Activated T-cell treated with anti-CD3 and anti-CD28 coated beads, Interleukin-2, amount 50 U/mL, for 1 hour (primary cell): Measurements from ENCODE around the gene DIP2A.
A peak's percentile ranks its signal among the peaks of the same experiment; 100 is the strongest.
"Not testable (repeated sequence)": the region's sequence is repeated elsewhere in the genome, so short reads cannot be mapped to it uniquely, and the experiment has no call there.

Experiments used
- DNase-seq: peaks from one replicate; pipeline ENCODE4 v3.0.0-alpha.2; 2020

The DIP2A gene

DNA sequence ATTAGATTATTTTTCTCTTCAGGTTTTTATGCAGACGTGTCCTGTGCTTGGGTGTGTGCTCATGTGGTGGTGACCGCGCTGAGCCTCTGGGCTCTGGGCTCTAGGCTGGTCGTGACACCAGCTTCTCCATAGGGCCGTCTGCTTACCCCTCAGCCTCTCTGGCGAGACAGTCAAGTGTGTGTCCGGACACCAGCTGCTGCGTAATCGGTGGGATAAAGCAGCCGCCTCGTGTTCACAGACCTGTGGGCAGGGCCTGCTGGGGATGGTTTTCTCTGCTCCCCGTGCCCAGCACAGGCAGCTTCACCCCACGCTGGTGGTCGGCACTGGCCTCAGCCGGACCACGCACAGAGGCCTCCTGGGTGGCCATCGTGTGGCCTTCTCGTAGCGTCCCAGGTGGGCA, 33.6 kb upstream of the DIP2A start:
- DNase-seq = peak; percentile 30

DNA sequence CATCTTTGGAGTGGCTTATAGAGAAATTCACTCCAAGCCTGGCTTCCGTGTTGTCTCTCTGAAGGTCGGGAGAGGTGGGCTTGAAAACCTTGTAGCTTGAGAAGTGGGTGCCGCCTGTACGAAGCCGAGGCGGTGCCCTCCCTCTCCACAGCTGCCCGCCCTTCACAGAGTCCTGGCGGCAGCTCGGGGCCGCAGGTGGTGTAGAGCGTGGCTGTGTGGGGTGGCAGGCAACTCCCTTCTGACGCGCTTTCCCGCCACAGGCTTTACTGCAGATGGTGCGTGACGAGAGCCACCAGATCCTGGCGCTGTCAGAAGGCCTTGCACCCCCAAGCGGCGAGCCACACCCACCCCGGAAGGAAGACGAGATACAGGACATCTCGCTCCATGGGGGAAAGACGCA, 33.1 kb upstream of the DIP2A start:
- DNase-seq = peak; percentile 59

DNA sequence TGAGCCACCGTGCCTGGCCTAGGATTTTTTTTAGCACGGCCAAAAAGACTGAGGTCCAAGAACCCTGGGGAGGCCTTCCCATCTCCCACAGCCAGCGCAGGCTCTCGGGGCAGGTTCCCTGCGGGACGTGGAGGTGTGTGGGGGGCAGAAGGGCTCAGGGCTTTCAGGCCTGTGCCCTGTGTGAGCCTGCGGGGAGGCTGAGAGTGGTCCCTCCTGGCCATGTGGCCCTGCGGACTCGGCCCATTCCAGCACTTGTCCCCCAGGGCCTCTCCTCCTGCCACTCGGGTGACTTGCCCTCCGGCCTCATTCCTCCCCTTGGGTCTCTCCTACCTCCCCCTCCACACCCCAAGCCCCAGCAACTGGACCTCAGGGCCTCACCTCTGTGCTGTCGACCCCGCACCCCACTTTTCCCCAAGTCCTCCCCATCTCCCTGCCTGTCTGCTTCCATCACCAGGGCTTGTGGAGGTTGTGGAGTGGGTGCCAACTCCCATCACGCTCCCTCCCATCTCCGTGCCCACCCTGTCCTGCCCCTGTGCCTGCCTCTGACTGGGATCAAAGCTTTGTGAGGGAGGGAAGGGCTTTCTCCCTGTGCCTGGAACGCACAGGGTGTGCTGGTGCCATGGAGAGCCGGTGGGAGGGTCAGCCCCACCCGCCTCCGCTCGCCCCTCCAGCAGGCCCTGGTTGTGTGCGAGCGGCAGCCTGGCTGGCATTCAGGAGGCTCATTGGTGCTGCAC, 32.2 kb upstream of the DIP2A start:
- DNase-seq = no peak

DNA sequence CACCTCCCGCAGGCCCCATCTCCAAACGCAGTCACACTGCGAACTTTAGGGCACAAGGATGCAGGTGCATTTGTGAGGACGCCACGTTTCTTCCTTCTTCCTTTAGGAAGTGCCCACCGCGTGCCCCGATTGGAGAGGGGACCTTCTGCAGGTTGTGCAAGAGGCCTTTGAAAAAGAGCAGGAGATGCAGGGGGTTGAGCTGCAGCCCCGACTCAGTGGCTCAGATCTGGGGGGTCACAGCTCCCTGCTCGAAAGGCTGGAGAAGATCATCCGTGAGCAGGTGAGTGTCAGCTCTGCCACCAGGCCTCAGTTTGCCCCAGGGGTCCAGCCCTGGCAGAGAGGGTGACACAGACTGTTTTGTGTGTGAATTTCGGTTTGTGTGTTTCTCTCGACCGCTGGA, 31.2 kb upstream of the DIP2A start:
- no peak for DNase-seq

DNA sequence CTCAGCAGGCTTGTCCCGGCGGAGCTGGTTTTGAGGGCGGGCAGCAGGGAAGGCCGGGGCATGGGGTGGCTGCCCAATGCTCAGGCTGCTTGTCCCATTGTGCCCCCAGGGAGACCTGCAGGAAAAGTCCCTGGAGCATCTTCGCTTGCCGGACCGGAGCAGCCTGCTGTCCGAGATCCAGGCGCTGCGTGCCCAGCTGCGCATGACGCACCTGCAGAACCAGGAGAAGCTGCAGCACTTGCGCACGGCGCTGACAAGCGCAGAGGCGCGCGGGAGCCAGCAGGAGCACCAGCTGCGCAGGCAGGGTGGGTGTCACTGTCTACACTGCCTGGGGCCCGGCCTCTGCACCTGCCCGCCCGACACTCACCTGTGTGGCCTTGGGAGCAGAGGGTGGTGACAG, 30.4 kb upstream of the DIP2A start:
- no peak for DNase-seq

DNA sequence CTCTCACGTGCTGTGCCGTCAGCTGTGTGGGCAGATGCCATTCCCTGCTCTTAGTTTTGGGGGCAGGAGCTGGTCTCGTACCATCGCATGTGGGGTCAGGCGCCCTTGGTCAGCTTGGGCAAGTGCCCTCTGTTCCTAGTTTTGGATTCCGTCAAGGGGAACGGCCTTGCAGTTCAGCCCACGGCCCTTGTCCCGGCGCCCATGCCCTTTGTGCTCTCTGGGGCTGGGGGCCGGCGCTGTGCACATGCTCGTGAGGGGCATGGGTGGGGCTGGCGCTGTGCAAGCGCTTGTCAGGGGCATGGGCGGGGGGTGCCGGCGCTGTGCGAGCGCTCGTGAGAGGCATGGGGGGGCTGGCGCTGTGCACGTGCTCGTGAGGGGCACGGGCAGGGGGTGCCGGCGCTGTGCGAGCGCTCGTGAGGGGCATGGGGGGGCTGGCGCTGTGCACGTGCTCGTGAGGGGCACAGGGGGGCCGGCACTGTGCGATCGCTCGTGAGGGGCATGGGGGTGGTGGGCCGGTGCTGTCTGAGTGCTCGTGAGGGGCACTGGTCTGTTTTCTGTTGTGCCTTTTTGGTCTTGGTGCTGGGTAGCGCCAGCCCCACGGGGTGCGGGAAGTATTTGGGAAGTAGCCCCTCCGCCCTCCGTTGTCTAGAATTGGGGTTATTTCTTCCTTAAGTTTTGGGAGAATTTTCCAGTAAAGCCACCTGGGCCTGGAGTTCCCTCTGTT, 29.5 kb upstream of the DIP2A start:
- no peak for DNase-seq

DNA sequence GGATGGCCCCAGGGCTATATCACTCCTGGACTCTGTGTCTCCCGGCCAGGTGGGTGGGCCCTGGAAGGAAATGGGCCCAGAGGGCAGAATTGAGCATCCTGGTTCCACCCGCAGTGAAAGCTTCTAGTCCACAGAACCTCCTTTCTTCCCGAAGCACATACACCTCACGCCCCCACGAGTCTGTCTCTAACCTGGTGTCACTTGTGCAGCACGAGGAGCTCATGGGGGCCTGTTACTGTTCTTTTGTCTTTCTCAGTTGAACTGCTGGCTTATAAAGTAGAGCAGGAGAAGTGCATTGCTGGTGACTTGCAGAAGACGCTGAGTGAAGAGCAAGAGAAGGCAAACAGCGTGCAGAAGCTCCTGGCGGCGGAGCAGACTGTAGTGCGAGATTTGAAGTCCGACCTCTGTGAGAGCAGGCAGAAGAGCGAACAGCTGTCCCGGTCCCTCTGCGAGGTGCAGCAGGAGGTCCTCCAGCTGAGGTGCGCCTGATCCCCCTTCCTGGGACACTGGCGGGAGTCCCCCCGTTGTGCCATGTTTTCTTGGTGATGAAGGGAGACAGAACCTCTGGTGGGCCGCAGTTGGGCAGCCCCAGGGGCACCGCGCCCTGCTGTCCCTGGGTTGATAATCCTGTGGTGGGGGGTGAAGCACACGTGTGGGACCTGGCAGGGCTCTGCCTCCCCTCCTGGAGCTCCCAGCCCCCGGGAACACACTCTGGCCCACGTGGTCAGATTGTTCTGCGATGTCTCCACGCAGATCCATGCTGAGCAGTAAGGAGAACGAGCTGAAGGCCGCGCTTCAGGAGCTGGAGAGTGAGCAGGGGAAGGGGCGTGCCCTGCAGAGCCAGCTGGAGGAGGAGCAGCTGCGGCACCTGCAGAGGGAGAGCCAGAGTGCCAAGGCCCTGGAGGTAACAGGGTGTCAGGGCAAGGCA, 28.7 kb upstream of the DIP2A start:
- no peak for DNase-seq

DNA sequence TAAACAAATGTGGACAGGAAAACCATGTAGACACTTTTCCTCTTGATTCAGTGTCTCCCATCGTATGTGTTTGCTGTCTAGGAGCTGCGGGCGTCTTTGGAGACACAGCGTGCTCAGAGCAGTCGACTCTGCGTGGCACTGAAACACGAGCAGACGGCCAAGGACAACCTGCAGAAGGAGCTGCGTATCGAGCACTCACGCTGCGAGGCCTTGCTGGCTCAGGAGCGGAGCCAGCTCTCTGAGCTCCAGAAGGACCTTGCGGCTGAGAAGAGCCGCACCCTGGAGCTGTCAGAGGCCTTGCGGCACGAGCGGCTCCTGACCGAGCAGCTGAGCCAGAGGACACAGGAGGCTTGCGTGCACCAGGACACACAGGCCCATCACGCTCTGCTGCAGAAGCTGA, 27.2 kb upstream of the DIP2A start:
- no peak for DNase-seq

DNA sequence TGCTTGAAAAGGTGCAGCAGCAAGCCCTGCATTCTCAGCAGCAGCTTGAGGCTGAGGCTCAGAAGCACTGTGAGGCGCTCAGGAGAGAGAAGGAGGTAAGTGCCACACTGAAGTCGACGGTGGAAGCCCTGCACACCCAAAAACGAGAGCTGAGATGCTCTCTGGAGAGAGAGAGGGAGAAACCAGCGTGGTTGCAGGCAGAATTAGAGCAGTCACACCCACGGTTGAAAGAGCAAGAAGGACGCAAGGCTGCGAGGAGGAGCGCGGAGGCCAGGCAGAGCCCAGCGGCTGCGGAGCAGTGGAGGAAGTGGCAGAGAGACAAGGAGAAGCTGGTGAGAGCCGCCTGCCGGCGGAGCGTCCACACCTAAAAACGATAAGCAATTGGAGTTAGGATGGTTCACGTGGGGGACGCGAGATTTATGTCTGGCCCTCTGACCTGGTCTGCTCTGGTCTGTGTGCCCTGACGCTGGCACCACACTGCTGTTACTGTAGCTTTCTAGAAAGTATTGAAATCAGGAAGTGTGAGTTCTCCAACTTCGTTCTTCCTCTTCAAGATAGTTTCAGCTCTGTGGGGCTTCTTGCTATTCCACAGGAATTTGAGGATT, 26.7 kb upstream of the DIP2A start:
- no peak for DNase-seq

DNA sequence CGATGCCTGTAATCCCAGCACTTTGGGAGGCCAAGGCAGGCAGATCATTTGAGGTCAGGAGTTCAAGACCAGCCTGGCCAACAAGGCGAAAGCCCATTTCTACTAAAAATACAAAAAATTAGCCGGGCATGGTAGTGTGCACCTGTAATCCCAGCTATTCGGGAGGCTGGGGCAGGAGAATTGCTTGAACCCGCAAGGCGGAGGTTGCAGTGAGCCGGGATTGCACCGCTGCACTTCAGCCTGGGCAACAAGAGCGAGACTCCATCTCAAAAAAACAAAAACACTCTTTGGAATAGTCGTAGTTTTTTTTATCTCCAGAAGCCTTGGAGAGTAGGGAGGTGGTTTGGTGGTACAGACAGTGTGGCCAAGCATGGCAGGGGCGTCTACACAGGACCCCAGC, 25.6 kb upstream of the DIP2A start:
- DNase-seq = not testable (repeated sequence)

DNA sequence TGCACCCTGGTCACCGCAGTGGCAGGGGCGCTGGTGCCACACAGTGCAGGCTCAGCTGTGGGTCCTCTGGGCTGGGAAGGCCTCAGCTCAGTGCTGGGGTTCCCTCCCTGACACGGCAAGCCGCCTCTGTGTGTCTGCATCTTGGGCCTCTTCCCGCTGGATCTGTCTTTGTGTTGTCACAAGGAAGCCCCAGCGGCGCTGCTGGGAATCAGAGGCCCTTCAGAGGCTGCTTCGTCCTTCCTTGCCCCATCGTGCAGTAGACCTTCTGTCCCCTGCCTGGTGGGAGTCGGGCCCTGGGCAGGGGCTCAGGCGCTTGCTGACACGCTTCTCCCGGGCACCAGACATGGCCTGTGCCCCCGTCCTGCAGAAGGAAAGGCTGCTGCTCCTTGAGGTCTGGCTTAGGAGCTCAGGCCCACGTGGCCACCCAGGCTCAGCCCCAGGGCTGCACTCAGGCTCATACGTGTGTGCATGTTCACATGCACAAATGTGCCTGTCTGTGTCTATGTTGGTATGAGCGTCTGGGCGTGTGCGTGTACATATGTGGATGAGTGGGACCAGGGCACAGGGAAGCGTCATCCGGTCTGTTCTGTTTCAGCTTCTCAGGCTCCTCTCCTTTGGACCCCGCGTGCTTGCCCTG, 24.3 kb upstream of the DIP2A start:
- DNase-seq = no peak

DNA sequence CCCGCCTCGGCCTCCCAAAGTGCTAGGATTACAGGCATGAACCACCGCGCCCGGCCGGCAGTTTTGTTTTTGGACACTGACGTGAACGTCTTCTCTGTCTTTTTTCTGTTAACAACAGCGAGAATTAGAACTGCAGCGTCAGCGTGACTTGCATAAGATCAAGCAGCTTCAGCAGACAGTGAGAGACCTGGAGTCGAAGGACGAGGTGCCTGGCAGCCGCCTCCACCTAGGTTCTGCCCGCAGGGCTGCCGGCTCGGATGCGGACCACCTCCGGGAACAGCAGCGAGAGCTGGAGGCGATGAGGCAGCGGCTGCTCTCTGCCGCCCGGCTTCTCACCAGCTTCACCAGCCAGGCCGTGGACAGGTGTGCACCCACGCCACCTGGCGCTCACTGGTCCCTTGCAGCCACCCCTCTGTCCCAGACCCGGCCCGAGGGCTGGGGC, 22.9 kb upstream of the DIP2A start:
- DNase-seq = no peak

DNA sequence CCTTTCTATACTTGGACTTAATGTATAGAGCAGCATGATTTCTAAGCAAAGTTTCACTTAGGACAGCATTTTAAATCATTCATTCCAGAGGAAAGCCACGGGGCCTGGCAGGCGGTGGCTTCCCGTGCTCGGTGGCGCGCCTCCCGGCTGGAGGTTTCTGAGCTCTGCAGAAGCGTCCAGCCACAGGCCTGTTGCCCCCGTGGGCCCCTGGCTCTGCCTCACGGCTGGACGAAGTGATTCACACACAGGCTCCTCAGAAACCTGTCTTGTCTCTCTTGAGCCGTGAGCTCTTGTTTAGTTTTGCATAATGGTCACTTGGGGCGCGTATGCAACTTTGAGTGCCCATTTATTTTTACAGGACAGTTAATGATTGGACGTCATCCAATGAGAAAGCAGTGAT, 22.1 kb upstream of the DIP2A start:
- no peak for DNase-seq

DNA sequence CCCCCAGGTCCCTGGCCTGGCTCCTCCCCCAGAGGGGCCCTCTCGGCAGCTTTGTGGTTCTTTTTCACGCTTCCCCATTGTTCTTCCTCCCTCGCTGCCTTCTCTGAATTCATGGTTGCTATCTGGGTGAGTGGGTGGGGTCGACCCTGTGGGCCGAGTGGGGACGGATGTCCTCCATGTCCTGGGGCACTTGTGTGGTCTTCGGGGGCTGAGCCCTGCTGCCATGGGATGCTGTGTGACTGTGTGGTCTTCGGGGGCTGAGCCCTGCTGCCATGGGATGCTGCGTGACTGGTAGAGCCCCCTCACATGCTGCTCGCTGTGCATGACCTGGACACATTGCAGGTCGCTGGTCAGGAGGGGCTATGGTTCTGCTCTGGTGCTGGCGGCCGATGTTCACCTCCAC, 21.6 kb upstream of the DIP2A start:
- no peak for DNase-seq

DNA sequence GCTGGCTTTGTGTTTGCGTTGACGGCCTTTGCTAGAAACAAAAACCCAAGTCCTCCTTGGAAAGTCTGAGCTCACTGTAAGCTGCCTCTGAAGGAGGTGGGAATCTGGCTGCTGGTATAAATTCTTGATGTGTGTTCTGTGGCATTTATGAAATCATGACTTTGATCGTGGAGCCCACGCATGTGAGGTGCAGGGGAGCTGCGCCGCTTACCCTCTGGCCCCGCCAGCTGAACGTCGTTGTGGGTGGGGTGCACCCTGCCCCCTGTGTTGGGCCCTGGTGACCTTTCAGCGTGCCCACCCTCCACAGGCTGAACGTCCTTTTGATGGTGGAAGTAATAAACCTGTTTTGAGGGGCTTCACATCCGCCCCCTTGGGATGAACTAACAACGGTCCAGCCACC, 21.2 kb upstream of the DIP2A start:
- no peak for DNase-seq

DNA sequence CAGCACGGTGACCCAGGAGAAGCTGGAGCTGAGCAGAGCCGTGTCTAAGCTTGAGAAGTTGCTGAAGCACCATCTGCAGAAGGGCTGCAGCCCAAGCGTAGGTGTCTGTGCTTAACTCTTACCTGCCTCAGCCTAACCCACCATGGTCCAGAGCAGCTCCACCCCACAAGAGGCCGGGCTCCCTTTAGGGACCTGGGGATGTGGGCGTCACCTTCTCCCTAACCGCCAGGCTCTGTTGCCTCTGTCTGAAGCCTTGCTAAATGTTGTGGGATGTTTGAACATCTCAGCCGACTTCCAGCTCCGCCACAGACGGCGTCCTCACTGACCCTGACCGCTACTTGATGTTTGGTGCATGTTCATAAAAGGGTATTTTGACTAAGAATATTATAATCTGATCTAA, 20.4 kb upstream of the DIP2A start:
- DNase-seq = no peak

DNA sequence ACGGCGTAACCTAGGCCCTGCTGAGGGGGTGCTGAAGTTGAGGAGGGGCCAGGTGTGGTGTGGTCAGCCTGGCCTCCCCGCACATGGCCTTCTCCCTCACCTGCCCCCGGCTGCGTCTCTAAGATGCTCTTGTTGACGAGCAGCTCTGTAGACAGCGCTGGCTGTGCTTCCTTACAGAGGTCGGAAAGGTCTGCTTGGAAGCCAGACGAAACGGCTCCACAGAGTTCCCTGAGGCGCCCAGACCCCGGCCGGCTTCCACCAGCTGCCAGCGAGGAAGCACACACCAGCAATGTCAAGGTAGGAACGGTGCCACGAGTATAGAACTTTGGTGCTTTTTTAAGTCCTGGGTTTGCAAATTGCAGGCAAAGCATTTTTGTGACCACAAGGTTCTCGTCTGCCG, 18.8 kb upstream of the DIP2A start:
- no peak for DNase-seq

DNA sequence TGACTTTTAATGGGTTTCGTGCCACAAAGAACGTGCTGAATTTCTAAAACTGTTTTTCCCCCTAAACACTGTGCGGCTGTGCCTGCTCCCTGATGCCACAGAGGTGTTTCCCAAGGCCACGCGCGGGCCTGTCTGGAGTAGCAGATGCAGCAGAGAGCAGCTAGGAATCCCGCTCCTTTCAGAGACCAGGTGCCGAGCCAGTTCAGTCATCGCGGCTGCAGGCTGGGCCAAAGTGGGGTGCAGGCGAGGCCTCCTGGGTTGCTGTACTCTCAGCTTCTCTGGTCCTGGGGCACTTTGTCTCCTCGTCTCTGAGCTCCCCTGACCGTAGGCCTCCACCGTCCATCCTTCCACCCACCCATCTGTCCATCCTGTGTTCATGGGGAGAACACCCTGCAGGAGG, 17.4 kb upstream of the DIP2A start:
- no peak for DNase-seq

DNA sequence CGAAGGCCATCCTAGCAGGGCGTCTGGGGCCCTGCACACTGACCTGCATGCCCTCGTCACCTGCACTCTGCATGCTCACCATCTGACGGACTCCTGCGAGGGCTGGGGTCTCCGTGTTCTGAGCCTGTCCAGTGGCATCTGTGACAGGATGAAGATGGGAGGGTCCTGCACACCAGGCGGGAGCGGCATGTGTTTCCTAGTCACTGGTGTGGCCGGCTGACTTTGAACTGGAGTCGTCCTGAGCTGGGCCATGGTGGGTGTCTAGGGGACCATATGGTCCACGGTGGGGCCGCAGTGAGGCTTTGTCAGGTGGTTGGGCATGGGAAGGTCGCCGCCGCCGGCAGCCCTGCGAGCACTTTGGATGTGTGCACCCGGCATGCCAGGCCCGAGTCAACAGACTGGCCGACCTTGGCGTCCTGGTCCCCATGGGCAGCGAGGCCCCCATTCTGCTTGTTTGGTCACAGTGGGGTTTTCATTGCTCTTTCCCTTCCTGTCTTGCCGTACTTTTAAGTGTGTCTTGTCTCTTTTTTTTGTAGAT, 16.7 kb upstream of the DIP2A start:
- no peak for DNase-seq

DNA sequence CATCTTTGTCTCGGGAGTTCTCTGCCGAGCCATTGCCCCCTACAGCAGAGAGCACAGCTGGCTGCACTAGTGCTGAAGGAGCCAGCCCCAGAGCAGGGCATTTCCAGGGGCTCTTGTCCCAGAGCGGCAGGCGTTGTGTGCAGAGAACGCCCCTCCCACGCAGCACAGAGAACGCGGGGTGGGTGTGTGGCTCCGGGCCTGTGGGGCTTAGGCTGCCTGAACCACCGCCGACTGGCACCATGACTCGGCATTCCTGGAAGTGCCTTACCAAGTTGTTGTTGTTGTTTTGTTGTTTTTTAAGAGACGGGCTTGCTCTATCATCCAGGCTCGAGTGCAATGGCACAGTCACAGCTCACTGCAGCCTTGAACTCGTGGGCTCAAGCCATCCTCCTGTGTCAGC, 15.8 kb upstream of the DIP2A start:
- DNase-seq = no peak

DNA sequence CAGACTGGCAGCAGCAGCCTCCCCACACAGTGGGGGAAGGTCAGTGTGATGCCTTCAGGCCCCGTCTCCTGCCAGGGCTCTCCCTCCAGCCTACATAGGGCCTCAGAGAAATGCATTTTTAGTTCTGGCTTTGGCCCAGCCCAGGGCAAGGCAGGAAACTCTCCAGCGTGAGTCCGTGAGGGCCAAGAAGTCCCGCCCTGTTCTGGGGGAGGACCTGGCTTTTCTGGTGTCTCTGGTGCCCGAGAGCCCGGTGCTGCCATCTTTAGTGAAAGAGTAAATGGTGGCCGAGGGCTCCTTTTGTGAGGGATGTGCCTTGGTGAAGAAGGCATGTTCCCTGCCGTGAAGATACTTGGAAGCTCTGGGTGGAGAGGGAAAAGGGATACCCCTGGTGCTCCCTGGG, 14.8 kb upstream of the DIP2A start:
- no peak for DNase-seq

DNA sequence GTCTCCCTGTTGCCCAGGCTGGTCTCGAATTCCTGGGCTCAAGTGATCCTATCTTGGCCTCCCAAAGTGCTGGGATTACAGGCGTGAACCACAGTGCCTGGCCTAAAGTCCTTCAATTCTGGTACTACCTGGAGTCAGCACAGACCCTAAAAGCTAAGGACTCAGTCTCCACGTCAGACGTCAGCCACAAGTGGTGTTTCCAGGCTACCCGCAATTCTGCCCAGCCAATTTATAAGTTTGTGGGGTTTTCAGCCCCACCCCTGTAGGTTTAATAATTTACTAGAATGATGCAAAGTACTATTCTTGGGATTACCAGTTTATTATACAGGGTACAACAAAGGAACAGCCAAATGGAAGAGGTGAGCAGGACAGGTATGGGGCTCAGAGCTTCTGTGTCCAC, 10.6 kb upstream of the DIP2A start:
- no peak for DNase-seq
